ENCODE data around the gene UXT.

DNA sequence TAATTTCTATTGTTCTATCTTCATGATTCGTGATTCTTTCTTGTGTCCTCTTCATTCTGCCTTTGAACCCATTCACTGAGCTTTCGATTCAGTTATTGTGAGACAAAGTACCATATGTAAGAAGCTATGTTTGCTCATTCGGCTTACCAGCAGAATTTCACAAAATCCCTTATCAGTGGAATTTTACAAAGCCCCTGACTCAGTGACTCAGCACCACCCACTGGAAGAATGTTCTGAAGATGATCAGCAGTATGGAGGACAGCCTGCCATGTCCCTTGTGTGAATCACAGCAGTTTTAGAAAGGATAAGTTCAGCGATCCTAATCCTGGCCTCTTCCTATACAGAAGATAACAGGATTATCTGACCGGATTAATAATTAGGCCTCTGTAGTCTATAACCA is 5.8 kb upstream of the UXT start:
- TF ChIP-seq OSR1 (CRISPR knock-in tag; IDR thresholded peaks at IDR 0.05), result no peak
- TF ChIP-seq, protein P1, sequence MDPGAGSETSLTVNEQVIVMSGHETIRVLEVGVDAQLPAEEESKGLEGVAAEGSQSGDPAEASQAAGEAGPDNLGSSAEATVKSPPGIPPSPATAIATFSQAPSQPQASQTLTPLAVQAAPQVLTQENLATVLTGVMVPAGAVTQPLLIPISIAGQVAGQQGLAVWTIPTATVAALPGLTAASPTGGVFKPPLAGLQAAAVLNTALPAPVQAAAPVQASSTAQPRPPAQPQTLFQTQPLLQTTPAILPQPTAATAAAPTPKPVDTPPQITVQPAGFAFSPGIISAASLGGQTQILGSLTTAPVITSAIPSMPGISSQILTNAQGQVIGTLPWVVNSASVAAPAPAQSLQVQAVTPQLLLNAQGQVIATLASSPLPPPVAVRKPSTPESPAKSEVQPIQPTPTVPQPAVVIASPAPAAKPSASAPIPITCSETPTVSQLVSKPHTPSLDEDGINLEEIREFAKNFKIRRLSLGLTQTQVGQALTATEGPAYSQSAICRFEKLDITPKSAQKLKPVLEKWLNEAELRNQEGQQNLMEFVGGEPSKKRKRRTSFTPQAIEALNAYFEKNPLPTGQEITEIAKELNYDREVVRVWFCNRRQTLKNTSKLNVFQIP (CRISPR knock-in tag; IDR thresholded peaks at IDR 0.05; ENCODE audit: borderline replicate concordance, low read depth), result no peak
